Mucosa of rectum (tissue), 2 donors: ENCODE measurements around the gene PGK2.

Experiments used
- H3K27ac ChIP-seq, 2 donors: one replicate each; pipeline ENCODE4 v1.7.0; 2013; ENCODE audit warnings: inconsistent platforms in 2 of 2, low read depth in 2 of 2, low read length in 2 of 2
- H3K27me3 ChIP-seq, 2 donors: one replicate each; pipeline ENCODE4 v1.7.0; 2013; ENCODE audit warnings: low read length in 2 of 2; ENCODE audit not compliant: control insufficient read depth in 2 of 2, insufficient read depth in 2 of 2
- H3K36me3 ChIP-seq, 2 donors: one replicate each; pipeline ENCODE4 v1.7.0; 2013; ENCODE audit warnings: low read length in 2 of 2; ENCODE audit not compliant: control insufficient read depth in 2 of 2, insufficient read depth in 2 of 2
- H3K4me1 ChIP-seq, 2 donors: one replicate each; pipeline ENCODE4 v1.7.0; 2013; ENCODE audit warnings: low read length in 2 of 2, mild to moderate bottlenecking in 1 of 2; ENCODE audit not compliant: control insufficient read depth in 2 of 2, insufficient read depth in 2 of 2
- H3K4me3 ChIP-seq, 2 donors: one replicate each; pipeline ENCODE4 v1.7.0; 2013; ENCODE audit warnings: low read length in 2 of 2
- H3K9ac ChIP-seq, 2 donors: one replicate each; pipeline ENCODE4 v1.7.0; 2013; ENCODE audit warnings: low read length in 2 of 2, low read depth in 1 of 2, mild to moderate bottlenecking in 1 of 2
- H3K9me3 ChIP-seq, 2 donors: one replicate each; pipeline ENCODE4 v1.7.0; 2013; ENCODE audit warnings: low read length in 2 of 2; ENCODE audit not compliant: control insufficient read depth in 2 of 2
- donor health status: healthy.
- donor health status: Normal muscosa, but diverticular disease.

The PGK2 gene

GRCh38 chr6:49787176-49787575 is at the start of gene PGK2:
Gene PGK2 (minus strand): TSS chr6:49787285. CDS start chr6:49787187, 98 bp downstream.
- H3K9ac ChIP-seq, result no peak within 1 kb of the TSS
- no peaks in the 10 kb centered on the region for H3K27me3 ChIP-seq
- no peaks in the 10 kb centered on the region for H3K4me1 ChIP-seq

GRCh38 chr6:49835140-49835539 is 48.1 kb upstream of the PGK2 start:
- H3K4me1 ChIP-seq, result no peaks in the 10 kb centered on the region
- H3K9ac ChIP-seq, result no peak overlapping the region
- no peaks in the 10 kb centered on the region for H3K36me3 ChIP-seq
- no peaks in the 10 kb centered on the region for H3K9me3 ChIP-seq
- no peaks in the 10 kb centered on the region for H3K27me3 ChIP-seq
- H3K27ac ChIP-seq, result no peak overlapping the region
- no peak overlapping the region for H3K4me3 ChIP-seq

More at GRCh38 chr6:49787176-49787575, at the start of gene PGK2:
- H3K36me3 ChIP-seq, result no peaks in the 10 kb centered on the region
- H3K4me3 ChIP-seq, result no peak within 1 kb of the TSS
- no peak within 1 kb of the TSS for H3K27ac ChIP-seq
- H3K9me3 ChIP-seq, result no peaks in the 10 kb centered on the region

GRCh38 chr6:49833386-49833785 is 46.3 kb upstream of the PGK2 start:
- no peak overlapping the region for H3K27ac ChIP-seq

GRCh38 chr6:49826743-49827406 is 39.8 kb upstream of the PGK2 start:
- H3K4me1 ChIP-seq, result no peaks in the 10 kb centered on the region
- H3K36me3 ChIP-seq, result no peaks in the 10 kb centered on the region
- no peak overlapping the region for H3K4me3 ChIP-seq
- H3K27me3 ChIP-seq, result no peaks in the 10 kb centered on the region
- no peak overlapping the region for H3K27ac ChIP-seq
- H3K9ac ChIP-seq, result no peak overlapping the region
- H3K9me3 ChIP-seq, result no peaks in the 10 kb centered on the region

More at GRCh38 chr6:49833386-49833785, 46.3 kb upstream of the PGK2 start:
- H3K9me3 ChIP-seq, result no peaks in the 10 kb centered on the region
- no peak overlapping the region for H3K9ac ChIP-seq
- H3K27me3 ChIP-seq, result no peaks in the 10 kb centered on the region
- H3K4me3 ChIP-seq, result no peak overlapping the region
- H3K36me3 ChIP-seq, result no peaks in the 10 kb centered on the region
- H3K4me1 ChIP-seq, result no peaks in the 10 kb centered on the region

- Histone ChIP-seq H3K36me3 (no peaks in the 10 kb centered on the region), H3K27ac (no peak overlapping the region), H3K4me3 (no peak overlapping the region), H3K9ac (no peak overlapping the region), H3K27me3 (no peaks in the 10 kb centered on the region), H3K9me3 (no peaks in the 10 kb centered on the region), H3K4me1 (no peaks in the 10 kb centered on the region)
Measured at GRCh38 chr6:49815166-49815565, 28.1 kb upstream of the PGK2 start.

GRCh38 chr6:49813248-49813647 is 26.2 kb upstream of the PGK2 start:
- Histone ChIP-seq H3K9me3 (no peaks in the 10 kb centered on the region), H3K27ac (no peak overlapping the region), H3K4me3 (no peak overlapping the region), H3K36me3 (no peaks in the 10 kb centered on the region), H3K27me3 (no peaks in the 10 kb centered on the region), H3K4me1 (no peaks in the 10 kb centered on the region), H3K9ac (no peak overlapping the region)

GRCh38 chr6:49806145-49806544 is 19.1 kb upstream of the PGK2 start:
- no peak overlapping the region for H3K27ac ChIP-seq
- no peaks in the 10 kb centered on the region for H3K4me1 ChIP-seq
- H3K27me3 ChIP-seq, result no peaks in the 10 kb centered on the region
- H3K36me3 ChIP-seq, result no peaks in the 10 kb centered on the region
- no peak overlapping the region for H3K9ac ChIP-seq
- no peaks in the 10 kb centered on the region for H3K9me3 ChIP-seq
- H3K4me3 ChIP-seq, result no peak overlapping the region

GRCh38 chr6:49805246-49805645 is 18.2 kb upstream of the PGK2 start:
- Histone ChIP-seq H3K27ac (no peak overlapping the region), H3K36me3 (no peaks in the 10 kb centered on the region), H3K9ac (no peak overlapping the region), H3K4me3 (no peak overlapping the region), H3K9me3 (no peaks in the 10 kb centered on the region), H3K27me3 (no peaks in the 10 kb centered on the region), H3K4me1 (no peaks in the 10 kb centered on the region)

- no peak overlapping the region for H3K9ac ChIP-seq
- no peaks in the 10 kb centered on the region for H3K4me1 ChIP-seq
- no peak overlapping the region for H3K27ac ChIP-seq
- H3K27me3 ChIP-seq, result no peaks in the 10 kb centered on the region
- no peak overlapping the region for H3K4me3 ChIP-seq
- no peaks in the 10 kb centered on the region for H3K9me3 ChIP-seq
- H3K36me3 ChIP-seq, result no peaks in the 10 kb centered on the region
Measured at GRCh38 chr6:49801525-49801924, 14.4 kb upstream of the PGK2 start.

- H3K4me3 ChIP-seq, result no peak overlapping the region
- H3K9ac ChIP-seq, result no peak overlapping the region
- H3K9me3 ChIP-seq, result no peaks in the 10 kb centered on the region
- H3K4me1 ChIP-seq, result no peaks in the 10 kb centered on the region
- no peaks in the 10 kb centered on the region for H3K27me3 ChIP-seq
- H3K36me3 ChIP-seq, result no peaks in the 10 kb centered on the region
- no peak overlapping the region for H3K27ac ChIP-seq
Measured at GRCh38 chr6:49799090-49799489, 12.0 kb upstream of the PGK2 start.
